Cortex of kidney (tissue), 1 donor: Measurements from ENCODE around the gene C9.
"Not testable (repeated sequence)": the region's sequence is repeated elsewhere in the genome, so short reads cannot be mapped to it uniquely, and the experiment has no call there.

Experiments used
- DNase-seq: peaks from one replicate; lab custom pipeline; 2025; lab: John Stamatoyannopoulos, UW

Gene C9

DNA sequence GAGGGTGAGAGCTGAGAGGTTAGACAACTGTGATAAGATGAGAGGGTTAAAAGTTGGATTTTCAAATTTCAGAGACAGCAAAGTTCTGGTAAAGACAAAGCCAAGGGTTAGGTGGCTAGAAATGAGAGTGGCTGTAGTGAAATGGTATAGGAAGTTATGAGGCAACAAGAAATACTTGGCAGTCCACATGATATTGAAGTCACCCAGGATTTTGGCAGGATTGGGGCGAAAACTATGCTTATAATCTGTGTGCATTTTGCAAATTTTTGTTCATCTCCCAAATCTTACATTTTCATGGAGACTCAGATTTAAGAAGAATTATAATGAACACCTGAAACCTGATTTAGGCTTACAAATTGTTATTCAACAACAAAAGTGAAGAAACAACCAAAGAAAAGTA, 35.6 kb downstream of the C9 start:
- no peak for DNase-seq

DNA sequence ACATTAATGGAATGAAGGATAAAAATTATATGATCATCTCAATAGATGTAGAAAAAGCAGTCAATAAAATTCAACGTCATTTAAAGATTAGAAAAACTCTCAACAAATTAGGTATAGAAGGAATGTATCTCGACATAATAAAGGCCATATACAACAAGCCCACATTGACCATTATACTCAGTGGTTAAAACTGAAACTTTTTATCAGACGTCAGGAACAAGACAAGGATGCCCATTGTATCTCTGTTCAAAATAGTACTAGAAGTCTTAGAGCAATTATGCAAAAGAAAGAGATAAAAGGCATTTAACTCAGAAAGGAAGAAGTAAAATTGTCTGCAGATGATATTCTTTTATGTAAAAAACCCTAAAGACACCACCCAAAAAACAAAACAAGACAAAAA, 40.8 kb downstream of the C9 start:
- no peak for DNase-seq

DNA sequence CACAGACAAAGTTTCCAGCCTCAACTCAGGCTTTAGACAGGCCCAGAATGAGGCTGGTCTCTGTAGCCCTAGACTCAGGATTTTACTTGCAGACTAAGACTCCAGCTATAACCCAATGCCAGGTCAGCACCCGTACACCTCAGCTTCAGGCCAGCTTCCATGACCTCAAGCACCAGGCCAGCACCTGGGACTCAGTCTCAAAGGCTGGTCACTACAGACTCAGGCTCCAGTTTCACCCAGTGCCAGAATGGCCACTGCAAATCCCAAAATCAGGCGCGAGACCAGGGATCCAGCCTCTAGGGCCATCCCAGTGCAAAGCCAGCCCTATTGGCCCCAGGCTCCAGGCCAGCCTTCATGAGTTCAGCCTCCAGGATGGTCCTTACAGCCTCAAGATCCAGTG, 44.9 kb downstream of the C9 start:
- no peak for DNase-seq

- not testable (repeated sequence) for DNase-seq
Observed at GRCh38 chr5:39316464-39316863, 47.8 kb downstream of the C9 start.

GRCh38 chr5:39315995-39316394, 48.3 kb downstream of the C9 start:
- no peak for DNase-seq

- no peak for DNase-seq
Observed at GRCh38 chr5:39314591-39314990, 49.7 kb downstream of the C9 start.

DNA sequence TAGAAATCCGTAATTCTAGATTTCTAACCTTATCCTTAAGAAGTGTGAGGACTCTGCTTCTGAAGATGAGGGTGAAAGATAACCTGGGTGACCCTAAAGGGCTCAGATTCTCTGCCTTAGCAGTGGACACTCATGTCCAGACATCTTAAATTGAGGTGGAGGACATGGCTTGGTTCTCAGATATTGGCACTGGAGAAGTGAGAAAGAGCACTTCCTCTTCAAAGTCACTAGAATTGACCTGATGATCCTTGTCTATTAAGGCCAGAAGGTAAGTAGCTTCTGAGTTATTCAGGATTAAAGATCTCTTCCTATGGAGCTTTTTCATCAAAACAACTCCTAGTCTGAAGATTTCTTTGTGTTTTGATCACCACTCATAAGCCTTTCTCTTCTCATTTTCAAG, 54.8 kb downstream of the C9 start:
- no peak for DNase-seq

- DNase-seq, result no peak
Observed at GRCh38 chr5:39302472-39302871, 61.8 kb downstream of the C9 start.

DNA sequence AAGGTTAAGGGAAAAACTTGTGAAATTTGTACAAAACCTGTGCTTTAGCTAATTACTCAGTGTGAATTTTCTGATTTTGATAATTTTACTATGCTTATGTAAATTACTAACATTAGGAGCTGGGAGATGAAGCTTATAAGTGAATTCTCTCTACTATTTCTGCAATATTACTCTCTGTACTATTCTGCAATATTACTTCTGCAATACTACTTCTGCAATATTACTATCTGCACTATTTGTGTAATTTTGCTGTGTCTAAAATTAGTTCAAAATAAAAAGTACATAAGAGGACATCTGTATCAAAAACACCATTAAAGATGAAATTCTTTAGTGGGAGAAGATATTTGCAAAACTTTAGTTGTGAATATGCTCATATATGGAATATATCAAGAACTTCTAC, 62.9 kb downstream of the C9 start:
- no peak for DNase-seq

DNA sequence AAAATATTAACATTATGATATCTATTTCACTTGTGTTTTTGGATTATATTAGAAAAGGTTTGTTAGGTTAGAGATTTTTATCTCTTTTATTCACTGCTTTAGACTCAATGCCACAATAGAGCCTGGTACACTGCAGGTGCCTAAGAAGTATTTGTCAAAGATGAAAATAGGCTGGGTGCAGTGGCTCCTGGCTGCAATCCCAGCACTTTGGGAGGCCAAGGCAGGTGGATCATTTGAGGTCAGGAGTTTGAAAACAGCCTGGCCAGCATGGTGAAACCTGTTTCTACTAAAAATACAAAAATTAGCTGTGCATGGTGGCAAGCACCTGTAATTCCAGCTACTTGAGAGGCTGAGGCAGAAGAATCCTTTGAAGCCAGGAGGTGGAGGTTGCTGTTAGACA, 64.3 kb downstream of the C9 start:
- DNase-seq, result no peak

DNA sequence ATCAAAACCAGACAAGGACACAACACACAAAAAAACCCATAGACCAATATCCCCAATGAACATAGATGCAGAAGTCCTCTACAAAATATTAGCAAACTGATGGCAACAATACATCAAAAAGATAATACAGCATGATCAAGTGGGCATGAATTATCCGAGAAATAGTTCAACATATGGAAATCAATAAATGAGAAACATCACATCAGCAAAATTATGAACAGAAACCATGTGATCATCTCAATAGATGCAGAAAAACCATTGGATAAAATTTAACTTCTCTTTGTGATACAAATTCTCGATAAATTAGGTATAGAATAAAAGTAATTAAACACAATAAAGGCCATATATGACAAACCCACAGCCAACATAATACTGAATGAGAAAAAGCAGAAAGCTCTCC, 69.6 kb downstream of the C9 start:
- DNase-seq, result no peak

GRCh38 chr5:39284552-39284951, 79.7 kb downstream of the C9 start:
- DNase-seq, result no peak

DNA sequence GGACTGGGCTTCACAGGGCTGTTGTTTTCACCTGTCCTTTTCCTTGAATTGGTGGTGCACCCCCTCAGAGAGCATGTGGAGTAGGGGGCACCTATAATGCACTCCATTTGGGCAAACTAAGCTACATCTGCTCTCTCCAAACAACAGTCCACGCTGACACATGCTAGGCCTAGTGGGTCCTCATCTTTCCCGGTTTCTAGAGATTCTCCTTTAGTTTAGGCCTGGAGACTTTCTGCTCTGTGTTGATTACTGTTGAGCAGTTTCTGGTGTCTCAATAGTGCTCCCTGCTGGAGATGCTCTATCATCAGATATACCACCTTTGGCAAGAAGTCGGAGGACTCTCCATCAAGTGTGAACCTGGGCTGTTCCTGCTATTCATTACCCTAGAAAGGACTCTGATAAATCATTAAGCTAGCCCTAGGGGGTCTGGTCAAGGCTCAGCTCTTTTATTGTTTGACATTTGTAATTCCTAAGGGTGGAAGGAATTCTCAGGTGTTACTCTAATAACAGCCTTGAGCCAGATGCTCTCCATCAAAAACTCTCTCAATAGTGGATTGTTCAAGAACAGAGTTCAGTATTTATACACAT, 81.0 kb downstream of the C9 start:
- DNase-seq, result no peak

DNA sequence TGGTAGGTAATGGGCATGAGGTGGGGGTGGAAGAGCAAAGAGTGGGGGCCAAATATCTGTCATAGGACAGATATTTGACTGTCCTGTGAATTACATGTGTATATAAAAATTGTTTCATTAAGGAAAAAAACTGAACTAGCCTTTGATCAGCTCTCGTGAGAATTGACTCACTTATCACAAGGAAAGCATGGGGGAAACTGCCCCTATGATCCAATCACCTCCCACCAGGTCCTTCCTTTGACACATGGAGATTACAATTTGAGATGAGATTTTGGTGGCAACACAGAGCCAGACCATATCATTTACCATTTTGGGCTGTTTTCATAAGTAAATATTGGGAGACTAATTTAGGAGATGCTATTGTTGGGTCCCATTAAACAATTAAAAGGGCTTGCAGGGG, 81.7 kb downstream of the C9 start:
- DNase-seq, result no peak

DNA sequence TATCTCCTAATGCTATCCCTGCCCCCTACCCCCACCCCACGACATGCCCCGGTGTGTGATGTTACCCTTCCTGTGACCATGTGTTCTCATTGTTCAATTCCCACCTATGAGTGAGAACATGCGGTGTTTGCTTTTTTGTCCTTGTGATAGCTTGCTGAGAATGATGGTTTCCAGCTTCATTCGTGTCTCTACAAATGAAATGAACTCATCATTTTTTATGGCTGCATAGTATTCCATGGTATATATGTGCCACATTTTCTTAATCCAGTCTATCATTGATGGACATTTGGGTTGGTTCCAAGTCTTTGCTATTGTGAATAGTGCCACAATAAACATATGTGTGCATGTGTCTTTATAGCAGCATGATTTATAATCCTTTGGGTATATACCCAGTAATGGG, 88.4 kb downstream of the C9 start:
- not testable (repeated sequence) for DNase-seq

DNA sequence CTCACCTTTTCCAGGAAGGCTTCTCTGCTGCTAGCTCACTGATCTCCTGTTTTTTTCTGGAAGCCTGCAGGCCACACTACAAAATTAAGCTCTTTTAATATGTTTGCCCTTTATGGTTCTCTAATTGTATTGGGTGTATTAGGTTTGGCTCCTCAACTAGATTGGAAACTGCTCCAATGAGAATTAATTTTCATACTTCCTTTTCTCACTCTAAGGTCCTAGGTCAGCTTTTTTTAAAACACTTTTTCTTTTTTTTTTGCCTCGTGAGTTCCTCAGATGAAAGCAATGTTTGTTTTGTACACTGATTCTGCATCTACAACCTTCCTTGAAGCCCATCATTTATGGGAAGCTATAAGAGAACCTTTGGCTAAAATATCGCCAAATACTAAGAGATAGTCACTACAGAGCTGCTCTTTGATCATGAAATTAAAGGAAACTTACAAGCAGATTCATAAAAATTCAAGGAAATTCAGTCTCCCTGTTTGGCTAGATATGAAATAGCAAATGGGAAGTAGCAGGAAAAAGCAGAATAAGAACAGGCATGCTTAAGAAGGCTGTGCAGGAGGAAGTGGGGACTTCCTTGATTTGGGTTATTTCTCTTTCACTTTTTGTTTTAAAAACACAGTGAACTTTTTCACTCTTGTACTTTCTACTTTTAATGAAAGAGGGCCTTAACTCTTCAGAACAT, 89.8 kb downstream of the C9 start:
- DNase-seq, result no peak

- DNase-seq, result no peak
Observed at GRCh38 chr5:39273314-39273954, 90.9 kb downstream of the C9 start.

- DNase-seq, result not testable (repeated sequence)
Observed at GRCh38 chr5:39272869-39273231, 91.4 kb downstream of the C9 start.

DNA sequence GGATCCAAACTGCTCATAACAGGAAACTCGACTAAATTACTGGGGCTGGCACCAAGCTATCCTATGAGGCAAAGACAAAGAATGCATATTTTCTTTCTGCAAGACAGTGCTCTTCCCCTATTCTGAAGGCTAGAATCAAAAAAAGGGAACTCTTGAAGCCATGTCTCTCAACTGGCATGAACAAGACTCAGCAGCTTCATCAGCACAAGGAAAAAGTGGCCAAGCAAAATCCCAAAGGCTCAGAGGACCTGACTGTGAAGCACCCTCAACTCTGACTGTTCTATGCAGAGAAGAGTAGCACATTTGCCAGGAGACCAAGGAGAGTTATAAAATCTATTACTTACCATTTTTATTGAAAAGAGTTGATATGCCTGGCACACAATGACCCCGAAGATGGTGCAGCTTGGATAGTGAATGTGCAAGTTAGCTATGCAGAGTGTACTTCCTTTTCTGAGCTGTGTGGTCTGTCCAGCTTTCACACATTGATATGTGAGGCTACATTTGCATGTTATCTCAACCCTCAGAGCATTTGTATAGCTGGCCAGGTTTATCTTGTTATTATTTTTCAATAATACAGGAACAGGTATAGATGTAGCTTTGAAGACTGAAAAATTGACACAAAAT, 94.0 kb downstream of the C9 start:
- DNase-seq, result no peak

DNA sequence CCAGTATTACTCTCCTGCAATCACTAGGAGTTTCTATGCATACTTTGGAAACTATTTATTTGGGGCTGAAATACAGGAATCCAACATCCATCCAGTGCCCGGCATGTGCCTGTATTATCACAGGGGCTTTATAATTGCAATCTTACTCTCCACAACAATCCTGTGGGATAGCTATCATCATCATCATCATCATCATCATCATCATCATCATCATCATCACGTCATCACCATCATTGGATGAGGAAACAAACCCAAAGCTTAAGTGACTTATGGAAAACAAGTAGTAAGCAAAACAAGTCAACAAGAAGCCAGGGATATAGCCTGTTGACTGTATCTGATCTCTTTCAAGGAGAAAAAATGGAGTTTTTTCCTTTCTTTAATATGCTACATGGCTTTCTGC, 97.1 kb downstream of the C9 start:
- DNase-seq, result no peak

DNA sequence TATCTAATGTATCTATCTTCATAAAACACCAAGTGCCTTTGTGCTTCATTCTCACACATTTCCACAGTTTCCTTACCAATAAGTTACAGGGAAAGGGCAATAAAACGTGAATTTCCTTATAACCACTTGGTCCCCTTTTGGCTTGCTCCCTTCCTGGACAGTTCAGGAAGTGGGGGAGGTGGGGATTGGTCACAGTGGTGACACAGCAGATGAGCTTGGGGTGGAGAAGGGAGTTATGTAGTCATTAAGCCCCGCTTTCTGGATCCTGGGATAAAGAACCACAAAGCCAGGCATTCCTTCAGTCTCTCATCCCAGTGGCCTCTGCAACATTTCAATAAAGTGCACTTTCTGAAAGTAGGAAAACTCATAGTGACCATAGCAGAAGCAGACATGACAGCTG, 97.9 kb downstream of the C9 start:
- DNase-seq, result no peak

GRCh38 chr5:39264528-39264927, 99.8 kb downstream of the C9 start:
- no peak for DNase-seq

- DNase-seq, result no peak
Observed at GRCh38 chr5:39262981-39263380, 101.3 kb downstream of the C9 start.
